Mesendoderm (in vitro differentiated cells): ENCODE measurements around the gene PSMA1.
"Not testable (repeated sequence)": the region's sequence is repeated elsewhere in the genome, so short reads cannot be mapped to it uniquely, and the experiment has no call there.

ENCODE experiments used
- DNase-seq: peaks from one replicate; pipeline ENCODE4 v3.0.0; 2013
- H2AK5ac ChIP-seq: 2 replicates; pipeline ENCODE4 v1.6.1; 2013; ENCODE audit warnings: low read length, inconsistent platforms
- H2BK120ac ChIP-seq: 2 replicates; pipeline ENCODE4 v1.6.1; 2013; ENCODE audit warnings: low read depth, mild to moderate bottlenecking, low read length, moderate library complexity, mixed read lengths
- H2BK15ac ChIP-seq: replicated peaks from 2 replicates; pipeline ENCODE4 v1.6.1; 2013; ENCODE audit warnings: low read depth, mild to moderate bottlenecking, moderate library complexity
- H2BK5ac ChIP-seq: 2 replicates; pipeline ENCODE4 v1.6.1; 2013; ENCODE audit warnings: low read length, inconsistent platforms
- H3K18ac ChIP-seq: 2 replicates; pipeline ENCODE4 v1.6.1; 2013; ENCODE audit warnings: mild to moderate bottlenecking, low read length, mixed read lengths
- H3K23ac ChIP-seq: one replicate; pipeline ENCODE4 v1.6.1; 2013; ENCODE audit warnings: low read length
- H3K27ac ChIP-seq: 2 replicates; pipeline ENCODE4 v1.5.1; 2013; ENCODE audit warnings: low read depth, mild to moderate bottlenecking, inconsistent platforms, low read length, moderate library complexity
- H3K27me3 ChIP-seq: 2 replicates; pipeline ENCODE4 v1.6.1; 2013; ENCODE audit warnings: low read length, control low read depth, mild to moderate bottlenecking, inconsistent platforms; ENCODE audit not compliant: insufficient read depth, poor library complexity
- H3K36me3 ChIP-seq: 2 replicates; pipeline ENCODE4 v1.6.1; 2013; ENCODE audit warnings: low read length, inconsistent platforms; ENCODE audit not compliant: control insufficient read depth, insufficient read depth
- H3K4ac ChIP-seq: one replicate; pipeline ENCODE4 v1.6.1; 2013; ENCODE audit warnings: low read depth, mild to moderate bottlenecking, low read length, moderate library complexity
- H3K4me1 ChIP-seq: 2 replicates; pipeline ENCODE4 v1.6.1; 2013; ENCODE audit warnings: low read depth, low read length, inconsistent platforms; ENCODE audit not compliant: control insufficient read depth
- H3K4me2 ChIP-seq: 2 replicates; pipeline ENCODE4 v1.6.1; 2013; ENCODE audit warnings: low read length
- H3K4me3 ChIP-seq: 2 replicates; pipeline ENCODE4 v1.5.1; 2013; ENCODE audit warnings: mild to moderate bottlenecking, low read length
- H3K56ac ChIP-seq: one replicate; pipeline ENCODE4 v1.6.1; 2013; ENCODE audit warnings: low read length
- H3K79me1 ChIP-seq: 2 replicates; pipeline ENCODE4 v1.6.1; 2013; ENCODE audit warnings: low read length, inconsistent platforms
- H3K79me2 ChIP-seq: 2 replicates; pipeline ENCODE4 v1.6.1; 2013; ENCODE audit warnings: mild to moderate bottlenecking, low read length; ENCODE audit not compliant: control insufficient read depth, insufficient read depth
- H3K9ac ChIP-seq: 2 replicates; pipeline ENCODE4 v1.6.1; 2013; ENCODE audit warnings: low read length, inconsistent platforms
- H4K5ac ChIP-seq: one replicate; pipeline ENCODE4 v1.6.1; 2013; ENCODE audit warnings: low read length
- H4K8ac ChIP-seq: one replicate; pipeline ENCODE4 v1.6.1; 2013; ENCODE audit warnings: low read depth, mild to moderate bottlenecking, control low read depth, low read length, moderate library complexity
- WGBS: extraction: QIAGEN DNeasy Blood & Tissue Kit; methylation state at CpG from one replicate; pipeline ENCODE4 v1.1.7; 2013; ENCODE audit warnings: low lambda C conversion rate, missing lambda C conversion rate; ENCODE audit not compliant: insufficient coverage; ENCODE audit errors: extremely low coverage; 5-methylcytosine and 5-hydroxymethylcytosine counted together

The PSMA1 gene

DNA sequence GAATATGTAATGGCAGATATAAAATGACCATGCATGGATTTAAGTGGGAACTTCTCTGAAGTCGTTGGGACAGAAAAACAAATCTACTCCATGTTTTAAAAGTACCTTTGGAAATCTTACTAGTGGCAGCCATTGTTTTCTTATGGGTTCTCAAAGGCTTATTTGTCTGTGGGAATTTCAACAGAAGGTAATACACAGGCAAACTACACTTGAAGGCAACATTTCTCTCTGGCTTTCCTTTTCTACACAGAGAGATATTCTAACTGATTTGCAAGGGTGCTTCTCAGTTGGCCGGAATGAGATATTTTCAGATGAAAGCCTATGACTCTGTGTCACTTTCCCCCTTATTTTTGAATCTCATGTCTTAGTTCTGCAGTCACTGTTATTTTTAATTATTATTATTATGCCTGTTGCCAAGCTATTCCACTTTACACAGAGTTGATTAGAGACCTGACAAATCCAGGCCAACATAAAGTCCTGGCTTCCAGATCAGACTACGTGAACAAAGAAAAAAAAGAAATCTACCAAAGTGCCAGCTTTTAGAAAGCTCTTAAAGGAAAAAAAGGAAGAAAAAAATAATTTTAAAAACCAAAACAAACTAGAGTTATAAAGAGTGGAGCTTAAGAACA is 18.9 kb upstream of the PSMA1 start:
- Histone ChIP-seq H4K8ac (no peak overlapping the region), H3K36me3 (no peaks in the 10 kb centered on the region), H3K27ac (no peak overlapping the region), H2BK5ac (no peak overlapping the region), H3K79me2 (no peaks in the 10 kb centered on the region), H3K4me3 (no peak overlapping the region), H4K5ac (no peak overlapping the region), H2BK120ac (no peak overlapping the region), H3K18ac (no peak overlapping the region), H3K9ac (no peak overlapping the region), H3K79me1 (no peaks in the 10 kb centered on the region), H3K27me3 (no peaks in the 10 kb centered on the region), H3K4me2 (no peak overlapping the region), H3K4ac (no peak overlapping the region), H3K4me1 (peaks cover 2% of the 10 kb centered on the region), H2AK5ac (no peak overlapping the region), H2BK15ac (no peak overlapping the region), H3K56ac (no peak overlapping the region), H3K23ac (no peak overlapping the region)
- WGBS, result no CpG with 5 or more reads among the region's 3 CpGs
- DNase-seq, result no peak

DNA sequence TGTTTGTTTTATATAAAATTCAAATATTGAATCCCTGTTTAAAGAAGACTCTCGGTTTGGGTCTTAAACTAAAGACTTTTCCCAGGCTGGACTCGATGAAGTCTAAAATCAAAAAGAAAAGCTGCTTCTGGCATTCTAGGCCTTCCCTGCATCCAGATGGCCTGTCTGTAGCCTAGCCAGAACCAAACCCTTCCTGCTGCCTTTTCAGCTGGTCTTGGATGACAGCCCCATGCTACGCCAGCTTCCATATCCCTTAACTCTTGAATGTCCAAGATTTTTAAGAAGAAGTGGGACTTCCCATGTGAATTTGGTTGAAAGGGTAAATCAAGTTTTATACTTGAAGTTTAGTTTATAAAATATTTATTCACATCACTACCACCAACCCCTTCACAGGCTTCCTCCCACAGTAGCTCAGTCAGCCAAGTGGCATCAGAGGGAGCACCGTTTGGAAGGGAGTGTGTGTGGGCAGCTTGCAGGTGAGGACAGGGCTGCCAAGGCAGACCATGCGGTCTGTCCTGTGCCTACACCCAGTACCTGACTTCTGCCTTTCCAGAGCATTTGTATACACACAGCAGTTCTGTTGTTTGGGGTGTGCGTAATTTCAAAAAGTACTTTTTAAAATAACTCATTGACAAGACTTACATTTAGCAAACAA is 18.2 kb upstream of the PSMA1 start:
- DNase-seq, result no peak

DNA sequence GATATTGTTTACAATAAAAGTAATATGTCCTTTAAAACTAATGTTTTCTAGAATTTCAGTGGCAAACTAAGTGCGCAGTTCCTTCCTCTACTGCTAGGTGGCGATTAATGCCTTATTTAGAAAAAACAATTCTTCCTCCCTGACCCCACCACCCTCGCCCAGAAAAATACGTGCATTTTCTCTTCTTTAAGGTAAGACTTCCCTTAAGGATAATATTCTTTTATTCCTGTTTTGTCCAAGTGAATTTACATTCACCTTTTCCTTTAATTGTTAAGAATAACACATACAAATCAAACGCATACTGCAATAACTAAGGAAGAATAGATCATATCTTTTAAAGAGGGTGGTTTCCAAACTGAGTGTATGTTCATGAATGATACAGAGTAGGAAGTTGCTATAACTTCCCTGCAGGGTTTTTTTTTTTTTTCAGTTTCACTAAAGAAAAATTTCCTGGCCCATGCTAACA is 17.0 kb upstream of the PSMA1 start:
- Histone ChIP-seq H2BK120ac (no peak overlapping the region), H3K36me3 (no peaks in the 10 kb centered on the region), H3K27me3 (no peaks in the 10 kb centered on the region), H3K79me1 (no peaks in the 10 kb centered on the region), H3K4me2 (no peak overlapping the region), H3K4ac (no peak overlapping the region), H3K4me3 (no peak overlapping the region), H3K27ac (no peak overlapping the region), H2BK5ac (no peak overlapping the region), H3K9ac (no peak overlapping the region), H3K18ac (no peak overlapping the region), H4K8ac (no peak overlapping the region), H4K5ac (no peak overlapping the region), H3K23ac (no peak overlapping the region), H2BK15ac (no peak overlapping the region), H3K56ac (no peak overlapping the region), H3K4me1 (peaks cover 2% of the 10 kb centered on the region), H2AK5ac (no peak overlapping the region), H3K79me2 (no peaks in the 10 kb centered on the region)
- peak; percentile 46 for DNase-seq
- no CpG with 5 or more reads among the region's 5 CpGs for WGBS

More for the DNA sequence above, 18.2 kb upstream of the PSMA1 start:
- WGBS, result no CpG with 5 or more reads among the region's 6 CpGs
- Histone ChIP-seq H3K4me2 (no peak overlapping the region), H3K4me1 (peaks cover 2% of the 10 kb centered on the region), H3K36me3 (no peaks in the 10 kb centered on the region), H3K9ac (no peak overlapping the region), H2BK120ac (no peak overlapping the region), H3K4ac (no peak overlapping the region), H3K23ac (no peak overlapping the region), H3K27ac (no peak overlapping the region), H3K79me1 (no peaks in the 10 kb centered on the region), H3K18ac (no peak overlapping the region), H4K8ac (no peak overlapping the region), H2BK5ac (no peak overlapping the region), H2AK5ac (no peak overlapping the region), H3K4me3 (no peak overlapping the region), H4K5ac (no peak overlapping the region), H2BK15ac (no peak overlapping the region), H3K79me2 (no peaks in the 10 kb centered on the region), H3K56ac (no peak overlapping the region), H3K27me3 (no peaks in the 10 kb centered on the region)

DNA sequence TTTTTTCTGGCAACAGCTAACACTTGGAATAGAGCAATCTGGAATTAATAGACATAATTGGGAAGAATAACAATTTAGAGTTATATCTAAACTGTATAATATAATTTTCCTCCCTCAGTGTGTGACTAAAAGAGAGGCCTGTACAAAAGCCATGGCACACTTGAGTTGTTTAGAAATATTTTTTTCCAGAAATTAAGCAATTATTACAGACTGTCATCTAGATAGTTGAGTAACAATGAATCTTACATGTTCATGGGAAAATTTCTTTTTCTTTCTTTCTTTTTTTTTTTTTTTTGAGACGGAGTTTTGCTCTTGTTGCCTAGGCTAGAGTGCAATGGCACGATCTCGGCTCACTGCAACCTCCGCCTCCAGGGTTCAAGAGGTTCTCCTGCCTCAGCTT is 15.0 kb upstream of the PSMA1 start:
- H3K36me3 ChIP-seq, H2AK5ac ChIP-seq, H2BK15ac ChIP-seq, H3K4me3 ChIP-seq, H3K56ac ChIP-seq, H3K23ac ChIP-seq, H3K79me2 ChIP-seq, H4K8ac ChIP-seq, H3K79me1 ChIP-seq, H3K4me2 ChIP-seq, H4K5ac ChIP-seq, H2BK120ac ChIP-seq, H3K18ac ChIP-seq, H3K4ac ChIP-seq, DNase-seq, H3K4me1 ChIP-seq, H3K27ac ChIP-seq, H3K27me3 ChIP-seq, H2BK5ac ChIP-seq, H3K9ac ChIP-seq: not testable (repeated sequence)
- no CpG with 5 or more reads among the region's 4 CpGs for WGBS

DNA sequence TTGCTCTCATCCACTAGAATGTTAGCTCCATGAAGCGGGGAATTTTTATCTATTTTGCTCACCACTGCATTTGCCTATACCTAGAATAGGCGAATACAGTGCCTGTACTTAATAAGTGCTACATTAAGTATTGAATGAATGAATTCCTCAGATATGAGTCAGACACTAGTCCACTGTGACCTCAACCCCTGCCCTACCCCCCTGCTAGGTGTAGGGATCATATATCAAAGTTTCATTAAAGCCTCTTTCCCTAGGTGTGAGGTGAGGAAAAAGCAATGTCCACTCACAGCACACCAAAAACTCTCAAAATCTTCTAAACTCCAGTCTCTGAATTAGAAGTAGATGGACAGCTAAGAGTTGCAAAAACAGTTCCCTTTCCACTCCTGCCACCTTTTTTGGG is 9.8 kb upstream of the PSMA1 start:
- H3K4ac ChIP-seq, result no peak overlapping the region
- H4K5ac ChIP-seq, result no peak overlapping the region
- H3K4me1 ChIP-seq, result peaks cover 5% of the 10 kb centered on the region
- no peak overlapping the region for H2AK5ac ChIP-seq
- no peak overlapping the region for H3K4me2 ChIP-seq
- no peak overlapping the region for H2BK120ac ChIP-seq
- no peaks in the 10 kb centered on the region for H3K79me2 ChIP-seq
- DNase-seq, result peak; percentile 68
- H3K56ac ChIP-seq, result no peak overlapping the region
- no peaks in the 10 kb centered on the region for H3K36me3 ChIP-seq
- H2BK5ac ChIP-seq, result no peak overlapping the region
- no CpG with 5 or more reads among the region's 2 CpGs for WGBS
- H4K8ac ChIP-seq, result no peak overlapping the region
- H2BK15ac ChIP-seq, result no peak overlapping the region
- H3K27me3 ChIP-seq, result no peaks in the 10 kb centered on the region
- no peak overlapping the region for H3K9ac ChIP-seq
- no peak overlapping the region for H3K23ac ChIP-seq
- H3K27ac ChIP-seq, result no peak overlapping the region
- H3K79me1 ChIP-seq, result no peaks in the 10 kb centered on the region
- no peak overlapping the region for H3K18ac ChIP-seq
- no peak overlapping the region for H3K4me3 ChIP-seq
